K562 (cell line): ENCODE measurements around the gene INS. TPM values are rescaled to one million over a fixed set of nuclear protein-coding genes. Genes with fewer than 3 reads are reported as not detected.

Experiments
- CBFB ChIP-seq: sonication (generic); formaldehyde crosslinking; IDR thresholded peaks from 2 replicates; pipeline ENCODE4 v1.4.0; 2020; ENCODE audit warnings: mild to moderate bottlenecking, missing genetic modification reagents
- GMEB1 ChIP-seq: fragments of 250-450 bp; sonication (Bioruptor Pico); IDR thresholded peaks from 2 replicates; pipeline ENCODE4 v1.4.0; 2020; ENCODE audit warnings: mild to moderate bottlenecking
- JUND ChIP-seq, 2 experiments: IDR thresholded peaks; 2 replicates in 1 of 2; 3 replicates in 1 of 2; pipeline ENCODE4 v1.6.1; 2011; ENCODE audit warnings: borderline replicate concordance in 2 of 2, low read depth in 2 of 2, low read length in 2 of 2, improper control_type of control experiment in 1 of 2, missing biosample characterization in 1 of 2, missing genetic modification characterization in 1 of 2, missing genetic modification reagents in 1 of 2
- KAT2B ChIP-seq: IDR thresholded peaks from one replicate; pipeline ENCODE4 v1.6.1; 2012; ENCODE audit warnings: low read depth, mild to moderate bottlenecking, control low read depth, inconsistent platforms, low read length, moderate library complexity
- NFE2L1 ChIP-seq: fragments of 450-650 bp; IDR thresholded peaks from 2 replicates; pipeline ENCODE4 v1.6.1; 2016; ENCODE audit warnings: missing genetic modification characterization, low read depth, mild to moderate bottlenecking, missing compliant biosample characterization, moderate library complexity, borderline replicate concordance
- POLR3A ChIP-seq: IDR thresholded peaks from 2 replicates; pipeline ENCODE4 v1.6.1; 2011; ENCODE audit warnings: borderline replicate concordance, mild to moderate bottlenecking, moderate library complexity; ENCODE audit not compliant: insufficient read length, insufficient read depth; ENCODE audit errors: extremely low read depth
- ZBTB34 ChIP-seq: fragments of 250-450 bp; sonication (Bioruptor Pico); IDR thresholded peaks from 2 replicates; pipeline ENCODE4 v1.8.0; 2021; ENCODE audit warnings: mild to moderate bottlenecking, moderate library complexity
- ZFP36 ChIP-seq: fragments of 150-350 bp; IDR thresholded peaks from 2 replicates; pipeline ENCODE4 v1.6.1; 2018; ENCODE audit warnings: low read length, low read depth; ENCODE audit not compliant: partially characterized antibody
- polyA plus RNA-seq, 8 experiments: library from polyadenylated mRNA; depleted of rRNA in 4 of 8; stranded (reverse) in 5 of 8; unstranded in 3 of 8; fragments of >200 nt; fragmentation: Nextera tagmentation in 2 of 8; fragmentation: Illumina TruSeq in 1 of 8; extraction: Ambion mirVana in 2 of 8; extraction: Trizol in 1 of 8; gene quantifications; 2 replicates each; pipeline versions ENCODE4 v1.2.1 to v1.2.3, GENCODE V29; 2011 to 2014; ENCODE audit warnings: inconsistent platforms in 1 of 8, missing spikeins in 1 of 8
- total RNA-seq, 7 experiments: library from RNA; depleted of rRNA in 6 of 7; stranded (reverse); fragments of >200 nt in 6 of 7; fragmentation: Illumina TruSeq in 2 of 7; extraction: Trizol in 2 of 7; gene quantifications; 2 replicates each; pipeline versions ENCODE4 v1.2.1 to v1.2.3, GENCODE V29; 2011 to 2021; ENCODE audit warnings: low replicate concordance in 1 of 7
- TF ChIP-seq, protein P1 (sequence below): fragments of 450-650 bp; formaldehyde crosslinking; IDR thresholded peaks from 2 replicates; pipeline ENCODE4 v1.4.0; 2022; ENCODE audit warnings: missing genetic modification characterization
- TF ChIP-seq, protein P2 (sequence below): fragments of 200-800 bp; sonication (Bioruptor generic); IDR thresholded peaks from 2 replicates; pipeline ENCODE4 v1.6.1; 2017; ENCODE audit warnings: missing genetic modification characterization, missing compliant biosample characterization

INS gene
- total and polyA plus RNA-seq, 9 of the 15 experiments (the other 6 are each of a cell fraction or from before 2014, with no cell fraction given) = not detected

DNA sequence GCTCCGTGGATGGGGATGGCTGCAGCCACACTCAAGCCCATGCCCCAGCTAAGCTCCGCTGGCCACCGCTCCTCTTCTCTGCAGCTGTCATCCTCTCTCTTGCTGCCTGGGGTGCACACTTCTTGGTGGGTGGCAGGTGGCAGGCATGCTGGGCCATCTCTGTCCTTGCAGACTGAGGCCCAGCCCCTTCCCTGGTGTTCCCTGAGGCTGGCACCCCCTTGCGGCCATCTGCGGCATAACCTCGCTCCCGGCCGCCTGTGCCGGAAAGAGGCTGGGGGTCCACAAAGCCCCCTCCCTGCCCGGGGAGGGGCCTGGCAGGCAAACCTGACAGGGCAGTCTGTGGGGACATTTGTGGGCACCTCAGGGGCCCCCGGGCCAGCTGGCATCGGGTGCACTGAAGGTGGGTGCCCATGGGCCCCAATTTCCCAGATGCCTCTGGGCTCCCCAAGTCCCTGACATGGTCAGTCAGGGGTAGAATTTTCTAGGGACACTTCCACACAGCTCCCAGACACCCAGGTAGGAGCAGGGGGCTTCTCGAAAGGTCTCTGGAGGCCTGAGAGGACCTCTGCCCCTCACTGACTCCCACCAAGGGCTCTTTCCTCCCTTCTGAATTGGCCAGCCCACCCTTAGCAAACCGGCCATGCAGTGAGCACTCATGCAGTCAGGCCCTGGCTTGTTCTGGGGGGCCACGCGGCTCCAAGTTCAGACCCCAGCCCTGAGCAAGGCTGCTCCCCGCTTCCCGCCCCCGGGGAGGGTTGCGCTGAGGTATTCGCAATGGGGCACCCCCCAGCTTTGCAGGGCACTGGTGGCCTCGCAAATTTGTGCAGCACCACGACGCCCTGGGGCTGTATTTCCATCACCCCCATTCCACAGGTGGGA is 34.1 kb upstream of the INS start (continued):
- TF ChIP-seq GMEB1 (CRISPR knock-in tag) = no peak
- no peak for TF ChIP-seq ZBTB34 (CRISPR knock-in tag)
- no peak for TF ChIP-seq CBFB (CRISPR knock-in tag)
- TF ChIP-seq, protein P1, sequence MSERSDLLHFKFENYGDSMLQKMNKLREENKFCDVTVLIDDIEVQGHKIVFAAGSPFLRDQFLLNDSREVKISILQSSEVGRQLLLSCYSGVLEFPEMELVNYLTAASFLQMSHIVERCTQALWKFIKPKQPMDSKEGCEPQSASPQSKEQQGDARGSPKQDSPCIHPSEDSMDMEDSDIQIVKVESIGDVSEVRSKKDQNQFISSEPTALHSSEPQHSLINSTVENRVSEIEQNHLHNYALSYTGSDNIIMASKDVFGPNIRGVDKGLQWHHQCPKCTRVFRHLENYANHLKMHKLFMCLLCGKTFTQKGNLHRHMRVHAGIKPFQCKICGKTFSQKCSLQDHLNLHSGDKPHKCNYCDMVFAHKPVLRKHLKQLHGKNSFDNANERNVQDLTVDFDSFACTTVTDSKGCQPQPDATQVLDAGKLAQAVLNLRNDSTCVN = no peak
- no peak for TF ChIP-seq POLR3A
- TF ChIP-seq KAT2B = no peak
- TF ChIP-seq NFE2L1 (tag) = no peak
- TF ChIP-seq, protein P2, sequence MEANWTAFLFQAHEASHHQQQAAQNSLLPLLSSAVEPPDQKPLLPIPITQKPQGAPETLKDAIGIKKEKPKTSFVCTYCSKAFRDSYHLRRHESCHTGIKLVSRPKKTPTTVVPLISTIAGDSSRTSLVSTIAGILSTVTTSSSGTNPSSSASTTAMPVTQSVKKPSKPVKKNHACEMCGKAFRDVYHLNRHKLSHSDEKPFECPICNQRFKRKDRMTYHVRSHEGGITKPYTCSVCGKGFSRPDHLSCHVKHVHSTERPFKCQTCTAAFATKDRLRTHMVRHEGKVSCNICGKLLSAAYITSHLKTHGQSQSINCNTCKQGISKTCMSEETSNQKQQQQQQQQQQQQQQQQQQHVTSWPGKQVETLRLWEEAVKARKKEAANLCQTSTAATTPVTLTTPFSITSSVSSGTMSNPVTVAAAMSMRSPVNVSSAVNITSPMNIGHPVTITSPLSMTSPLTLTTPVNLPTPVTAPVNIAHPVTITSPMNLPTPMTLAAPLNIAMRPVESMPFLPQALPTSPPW = 0 out of 2 replicates have a peak, but pooled peaks have one; percentile 21
- TF ChIP-seq JUND (IDR thresholded peaks at IDR 0.05; ENCODE audit: borderline replicate concordance, low read depth, low read length) = no peak
- no peak for TF ChIP-seq JUND (tag; IDR thresholded peaks at IDR 0.05; ENCODE audit: borderline replicate concordance, low read depth, low read length)
- peak; percentile 12 for TF ChIP-seq ZFP36
